ENCODE data around the gene ZGLP1. TPM values are rescaled to one million over a fixed set of nuclear protein-coding genes. Genes with fewer than 3 reads are reported as not detected.

The ZGLP1 gene
- total RNA-seq, 2 donors from 2014 or later = 2.3 to 4.6 TPM

- TF ChIP-seq POLR2A (IDR thresholded peaks at IDR 0.05) = no peak
- TF ChIP-seq CTCF (IDR thresholded peaks at IDR 0.05) = no peak
- Histone ChIP-seq H3K27me3 (no peaks in the 10 kb centered on the region), H3K9me3 (no peaks in the 10 kb centered on the region), H3K4me1 (peaks cover 3% of the 10 kb centered on the region), H3K27ac (no peak overlapping the region), H3K4me3 (no peak overlapping the region), H3K36me3 (replicated peaks in 1 of 2; ENCODE audit: insufficient read depth in 1 of 2, low read depth in 2 of 2) (peaks cover 0 to 12% of the 10 kb centered on the region in 2 donors)
- 93% methylated on average over 18 of the region's 18 CpGs; no CpG with 5 or more reads in 1 of the 2 donors for WGBS, 2 donors
- intact Hi-C loops (cut with DNase I) = loop anchor here (5.0 kb wide), 1 partner anchor 134 kb away; no protein-coding TSS in a partner anchor
- ATAC-seq (no peak), DNase-seq (no peak)
Measured at GRCh38 chr19:10258080-10258710, 51.4 kb downstream of the ZGLP1 start.

GRCh38 chr19:10256970-10257615 lies 52.5 kb downstream of the ZGLP1 start:
- intact Hi-C loops (cut with DNase I) = loop anchor here (5.0 kb wide), 1 partner anchor 135 kb away; no protein-coding TSS in a partner anchor
- ATAC-seq = no peak
- TF ChIP-seq POLR2A (IDR thresholded peaks at IDR 0.05) = no peak
- TF ChIP-seq CTCF (IDR thresholded peaks at IDR 0.05) = no peak

GRCh38 chr19:10256551-10256950 lies 53.1 kb downstream of the ZGLP1 start:
- Histone ChIP-seq H3K4me3 (no peak overlapping the region), H3K4me1 (peaks cover 12% of the 10 kb centered on the region), H3K9me3 (no peaks in the 10 kb centered on the region), H3K36me3 (replicated peaks in 1 of 2; ENCODE audit: insufficient read depth in 1 of 2, low read depth in 2 of 2) (peaks cover 0 to 12% of the 10 kb centered on the region in 2 donors), H3K27me3 (no peaks in the 10 kb centered on the region), H3K27ac (no peak overlapping the region)
- no peak for DNase-seq
- ATAC-seq = no peak
- intact Hi-C loops (cut with DNase I) = loop anchor here (5.0 kb wide), 1 partner anchor 136 kb away; no protein-coding TSS in a partner anchor
- TF ChIP-seq POLR2A (IDR thresholded peaks at IDR 0.05) = no peak
- no peak for TF ChIP-seq CTCF (IDR thresholded peaks at IDR 0.05)
- WGBS, 2 donors = 75 to 90% methylated on average over 5 to 16 of the region's 18 CpGs

More at GRCh38 chr19:10256970-10257615, 52.5 kb downstream of the ZGLP1 start:
- 81 to 85% methylated on average over 9 of the region's 9 CpGs for WGBS, 2 donors
- Histone ChIP-seq H3K4me3 (no peak overlapping the region), H3K27me3 (no peaks in the 10 kb centered on the region), H3K27ac (no peak overlapping the region), H3K36me3 (replicated peaks in 1 of 2; ENCODE audit: insufficient read depth in 1 of 2, low read depth in 2 of 2) (peaks cover 0 to 12% of the 10 kb centered on the region in 2 donors), H3K9me3 (no peaks in the 10 kb centered on the region), H3K4me1 (peaks cover 12% of the 10 kb centered on the region)
- no peak for DNase-seq

GRCh38 chr19:10255358-10255757 lies 54.3 kb downstream of the ZGLP1 start:
- Histone ChIP-seq H3K9me3 (no peaks in the 10 kb centered on the region), H3K27ac (no peak overlapping the region), H3K4me1 (peaks cover 20% of the 10 kb centered on the region), H3K4me3 (no peak overlapping the region), H3K36me3 (replicated peaks in 1 of 2; ENCODE audit: insufficient read depth in 1 of 2, low read depth in 2 of 2) (peaks cover 0 to 12% of the 10 kb centered on the region in 2 donors), H3K27me3 (no peaks in the 10 kb centered on the region)
- DNase-seq = no peak
- intact Hi-C loops (cut with DNase I) = loop anchor here (5.0 kb wide), 1 partner anchor 137 kb away; no protein-coding TSS in a partner anchor
- 76 to 93% methylated on average over 2 of the region's 2 CpGs for WGBS, 2 donors
- no peak for ATAC-seq
- TF ChIP-seq CTCF (IDR thresholded peaks at IDR 0.05) (no peak), POLR2A (IDR thresholded peaks at IDR 0.05) (no peak)

Small RNAs within 50 kb of the gene (small RNA-seq; reads per million reads assigned to genes)
- gene AC011511.1 (not detected), gene AC011511.4 (not detected)

Other genes starting within 250 kb of the ZGLP1 start
- 10 to 100 TPM; 19.1 to 21.0 TPM for gene SHFL, start 223.5 kb downstream of the ZGLP1 start, total RNA-seq
- not detected for gene ANGPTL6, start 207.1 kb downstream of the ZGLP1 start, total RNA-seq
- 10 to 100 TPM; 11.5 to 14.0 TPM for gene PPAN, start 203.5 kb downstream of the ZGLP1 start, total RNA-seq
- 1 to 10 TPM; 2.9 to 3.6 TPM for gene P2RY11, start 198.1 kb downstream of the ZGLP1 start, total RNA-seq
- 100 to 1,000 TPM; 192 to 209 TPM for gene EIF3G, start 189.9 kb downstream of the ZGLP1 start, total RNA-seq
- gene DNMT1, start 114.9 kb downstream of the ZGLP1 start, total RNA-seq = 10 to 100 TPM; 17.9 to 36.6 TPM
- 1 to 10 TPM; 2.6 to 3.6 TPM for gene S1PR2, start 78.5 kb downstream of the ZGLP1 start, total RNA-seq
- 10 to 100 TPM; 17.9 to 18.1 TPM for gene MRPL4, start 57.6 kb downstream of the ZGLP1 start, total RNA-seq
- 10 to 100 TPM in 1 of 2 donors, 1 to 10 TPM in 1; 7.3 to 68.9 TPM for gene ICAM1, start 38.7 kb downstream of the ZGLP1 start, total RNA-seq
- gene ICAM4, start 22.9 kb downstream of the ZGLP1 start, total RNA-seq = under 1 TPM in 1 of 2 donors, not detected in 1; 0.26 TPM
- under 1 TPM in 1 of 2 donors, not detected in 1; 0.33 TPM for gene ICAM5, start 19.9 kb downstream of the ZGLP1 start, total RNA-seq
- gene FDX2, start 6.2 kb upstream of the ZGLP1 start, total RNA-seq = 10 to 100 TPM; 11.2 to 16.8 TPM
- 10 to 100 TPM in 1 of 2 donors, 1 to 10 TPM in 1; 9.9 to 30.7 TPM for gene RAVER1, start 23.7 kb upstream of the ZGLP1 start, total RNA-seq
- 1 to 10 TPM; 2.1 to 5.9 TPM for gene ICAM3, start 29.8 kb upstream of the ZGLP1 start, total RNA-seq
- 100 to 1,000 TPM in 1 of 2 donors, 10 to 100 TPM in 1; 72.4 to 168 TPM for gene TYK2, start 70.8 kb upstream of the ZGLP1 start, total RNA-seq
- gene CDC37, start 93.7 kb upstream of the ZGLP1 start, total RNA-seq = 100 to 1,000 TPM in 1 of 2 donors, 10 to 100 TPM in 1; 89.7 to 122 TPM
- gene PDE4A, start 110.7 kb upstream of the ZGLP1 start, total RNA-seq = 10 to 100 TPM in 1 of 2 donors, 1 to 10 TPM in 1; 8.8 to 17.1 TPM
- gene KEAP1, start 193.5 kb upstream of the ZGLP1 start, total RNA-seq = 10 to 100 TPM; 30.9 to 37.6 TPM
- gene S1PR5, start 207.6 kb upstream of the ZGLP1 start, total RNA-seq = 1 to 10 TPM; 1.0 to 1.6 TPM
- 10 to 100 TPM; 20.4 to 23.3 TPM for gene ATG4D, start 234.1 kb upstream of the ZGLP1 start, total RNA-seq